ENCODE measurements around the gene BCL7A.

DNA sequence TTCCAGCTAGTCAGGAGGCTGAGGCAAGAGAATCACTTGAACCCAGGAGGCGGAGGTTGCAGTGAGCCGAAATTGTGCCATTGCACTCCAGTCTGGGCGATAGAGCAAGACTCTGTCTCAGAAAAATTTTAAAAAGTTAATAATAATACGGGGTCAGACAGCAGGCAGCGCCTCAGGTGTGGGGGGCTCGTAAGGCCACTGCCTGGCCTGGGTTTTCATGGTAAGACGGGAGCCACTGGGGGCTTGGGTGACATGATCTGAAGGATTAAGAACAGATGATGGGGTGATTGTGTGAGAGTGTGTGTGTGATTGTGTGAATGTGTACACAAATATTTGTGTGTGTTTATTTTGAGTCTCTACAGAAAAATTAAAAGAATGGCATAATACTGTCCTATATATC, 23.6 kb downstream of the BCL7A start:
- TF ChIP-seq, protein P1, sequence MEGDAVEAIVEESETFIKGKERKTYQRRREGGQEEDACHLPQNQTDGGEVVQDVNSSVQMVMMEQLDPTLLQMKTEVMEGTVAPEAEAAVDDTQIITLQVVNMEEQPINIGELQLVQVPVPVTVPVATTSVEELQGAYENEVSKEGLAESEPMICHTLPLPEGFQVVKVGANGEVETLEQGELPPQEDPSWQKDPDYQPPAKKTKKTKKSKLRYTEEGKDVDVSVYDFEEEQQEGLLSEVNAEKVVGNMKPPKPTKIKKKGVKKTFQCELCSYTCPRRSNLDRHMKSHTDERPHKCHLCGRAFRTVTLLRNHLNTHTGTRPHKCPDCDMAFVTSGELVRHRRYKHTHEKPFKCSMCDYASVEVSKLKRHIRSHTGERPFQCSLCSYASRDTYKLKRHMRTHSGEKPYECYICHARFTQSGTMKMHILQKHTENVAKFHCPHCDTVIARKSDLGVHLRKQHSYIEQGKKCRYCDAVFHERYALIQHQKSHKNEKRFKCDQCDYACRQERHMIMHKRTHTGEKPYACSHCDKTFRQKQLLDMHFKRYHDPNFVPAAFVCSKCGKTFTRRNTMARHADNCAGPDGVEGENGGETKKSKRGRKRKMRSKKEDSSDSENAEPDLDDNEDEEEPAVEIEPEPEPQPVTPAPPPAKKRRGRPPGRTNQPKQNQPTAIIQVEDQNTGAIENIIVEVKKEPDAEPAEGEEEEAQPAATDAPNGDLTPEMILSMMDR (IDR thresholded peaks at IDR 0.05), result no peak
- no peak for TF ChIP-seq POLR2A (IDR thresholded peaks at IDR 0.05)
